Prostate gland (tissue), 2 donors: ENCODE measurements around the gene AIP.

ENCODE experiments used
- POLR2A ChIP-seq: fragments of 450-650 bp; IDR thresholded peaks from one replicate; pipeline ENCODE4 v1.6.1; 2016; ENCODE audit warnings: antibody characterized with exemption, mild to moderate bottlenecking
- POLR2AphosphoS5 ChIP-seq: sonication (generic); formaldehyde crosslinking; IDR thresholded peaks from one replicate; pipeline ENCODE4 v1.6.1; 2017; ENCODE audit warnings: antibody characterized with exemption
- TF ChIP-seq, protein P1 (sequence below), 4 experiments: fragments of 200-600 bp in 2 of 4; fragments of 450-650 bp in 2 of 4; sonication (generic) in 2 of 4; IDR thresholded peaks; 1 replicate in 3 of 4; 2 replicates in 1 of 4; pipeline ENCODE4 v1.5.1; 2016 to 2019; ENCODE audit warnings: antibody characterized with exemption in 4 of 4, mild to moderate bottlenecking in 2 of 4, moderate library complexity in 2 of 4

DNA sequence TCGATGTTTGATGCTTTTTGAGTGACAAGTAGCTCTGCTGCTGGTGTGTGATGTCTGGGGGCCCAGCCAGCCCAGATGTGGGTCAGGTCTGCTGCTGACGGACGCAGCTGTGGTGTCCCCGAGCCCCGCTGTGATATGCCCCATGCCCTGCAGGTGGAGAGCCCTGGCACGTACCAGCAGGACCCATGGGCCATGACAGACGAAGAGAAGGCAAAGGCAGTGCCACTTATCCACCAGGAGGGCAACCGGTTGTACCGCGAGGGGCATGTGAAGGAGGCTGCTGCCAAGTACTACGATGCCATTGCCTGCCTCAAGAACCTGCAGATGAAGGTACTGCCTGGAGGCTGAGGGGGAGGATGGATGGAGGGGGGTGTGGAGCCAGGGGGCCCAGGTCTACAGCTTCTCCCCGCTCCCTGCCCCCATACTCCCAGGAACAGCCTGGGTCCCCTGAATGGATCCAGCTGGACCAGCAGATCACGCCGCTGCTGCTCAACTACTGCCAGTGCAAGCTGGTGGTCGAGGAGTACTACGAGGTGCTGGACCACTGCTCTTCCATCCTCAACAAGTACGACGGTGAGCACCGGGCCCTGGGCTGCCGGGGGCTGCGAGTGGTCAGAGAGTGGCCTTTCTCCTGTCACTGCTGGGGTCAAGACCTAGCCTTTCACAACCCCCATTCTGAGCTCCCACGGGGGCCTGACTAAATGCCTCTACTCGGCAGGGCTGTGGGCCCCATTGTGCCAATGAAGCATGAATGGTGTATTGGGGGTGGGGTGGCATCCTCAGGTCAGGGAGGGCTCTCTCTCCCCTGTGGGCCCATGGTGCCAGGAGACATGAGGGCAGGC, 7.3 kb downstream of the AIP start:
- TF ChIP-seq, protein P1, sequence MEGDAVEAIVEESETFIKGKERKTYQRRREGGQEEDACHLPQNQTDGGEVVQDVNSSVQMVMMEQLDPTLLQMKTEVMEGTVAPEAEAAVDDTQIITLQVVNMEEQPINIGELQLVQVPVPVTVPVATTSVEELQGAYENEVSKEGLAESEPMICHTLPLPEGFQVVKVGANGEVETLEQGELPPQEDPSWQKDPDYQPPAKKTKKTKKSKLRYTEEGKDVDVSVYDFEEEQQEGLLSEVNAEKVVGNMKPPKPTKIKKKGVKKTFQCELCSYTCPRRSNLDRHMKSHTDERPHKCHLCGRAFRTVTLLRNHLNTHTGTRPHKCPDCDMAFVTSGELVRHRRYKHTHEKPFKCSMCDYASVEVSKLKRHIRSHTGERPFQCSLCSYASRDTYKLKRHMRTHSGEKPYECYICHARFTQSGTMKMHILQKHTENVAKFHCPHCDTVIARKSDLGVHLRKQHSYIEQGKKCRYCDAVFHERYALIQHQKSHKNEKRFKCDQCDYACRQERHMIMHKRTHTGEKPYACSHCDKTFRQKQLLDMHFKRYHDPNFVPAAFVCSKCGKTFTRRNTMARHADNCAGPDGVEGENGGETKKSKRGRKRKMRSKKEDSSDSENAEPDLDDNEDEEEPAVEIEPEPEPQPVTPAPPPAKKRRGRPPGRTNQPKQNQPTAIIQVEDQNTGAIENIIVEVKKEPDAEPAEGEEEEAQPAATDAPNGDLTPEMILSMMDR (IDR thresholded peaks at IDR 0.05), result no peak
- no peak for TF ChIP-seq POLR2A
- TF ChIP-seq POLR2AphosphoS5, result no peak
